Mesenchymal stem cell (in vitro differentiated cells and primary cell): ENCODE data around the gene CAMTA1.
A peak's percentile ranks its signal among the peaks of the same experiment; 100 is the strongest.

Experiments
- DNase-seq: peaks from one replicate; pipeline ENCODE4 v3.0.0-alpha.2; 2013
- H2AFZ ChIP-seq: one replicate; pipeline ENCODE4 v1.6.1; 2013; ENCODE audit warnings: low read depth, mild to moderate bottlenecking, control low read depth, inconsistent platforms, low read length, moderate library complexity
- H2AK5ac ChIP-seq: 2 replicates; pipeline ENCODE4 v1.6.1; 2013; ENCODE audit warnings: low read length, moderate library complexity, mild to moderate bottlenecking, inconsistent platforms; ENCODE audit not compliant: severe bottlenecking
- H2BK120ac ChIP-seq: one replicate; pipeline ENCODE4 v1.6.1; 2013; ENCODE audit warnings: low read depth, mild to moderate bottlenecking, inconsistent platforms, low read length, moderate library complexity
- H2BK12ac ChIP-seq, 2 experiments: one replicate each; pipeline ENCODE4 v1.6.1; 2013; ENCODE audit warnings: inconsistent platforms in 2 of 2, low read length in 2 of 2, mild to moderate bottlenecking in 2 of 2, moderate library complexity in 2 of 2, control low read depth in 1 of 2
- H2BK15ac ChIP-seq: one replicate; pipeline ENCODE4 v1.6.1; 2013; ENCODE audit warnings: mild to moderate bottlenecking, low read depth, inconsistent platforms; ENCODE audit not compliant: poor library complexity, severe bottlenecking
- H2BK5ac ChIP-seq: 2 replicates; pipeline ENCODE4 v1.6.1; 2013; ENCODE audit warnings: low read depth, mild to moderate bottlenecking, low read length, control low read depth, inconsistent platforms; ENCODE audit not compliant: poor library complexity, severe bottlenecking
- H3K14ac ChIP-seq, 2 experiments: one replicate each; pipeline ENCODE4 v1.6.1; 2013; ENCODE audit warnings: inconsistent platforms in 2 of 2, low read length in 2 of 2, control low read depth in 1 of 2, mild to moderate bottlenecking in 1 of 2, moderate library complexity in 1 of 2
- H3K18ac ChIP-seq, 2 experiments: one replicate each; pipeline ENCODE4 v1.6.1; 2013; ENCODE audit warnings: inconsistent platforms in 2 of 2, low read length in 2 of 2, control low read depth in 1 of 2, low read depth in 1 of 2, mild to moderate bottlenecking in 1 of 2
- H3K23ac ChIP-seq, 2 experiments: one replicate each; pipeline ENCODE4 v1.6.1; 2013; ENCODE audit warnings: inconsistent platforms in 2 of 2, low read length in 2 of 2, mild to moderate bottlenecking in 2 of 2, moderate library complexity in 2 of 2, control low read depth in 1 of 2
- H3K27ac ChIP-seq: 2 replicates; pipeline ENCODE4 v1.5.1; 2013; ENCODE audit warnings: mild to moderate bottlenecking, moderate library complexity, low read length, control low read depth, inconsistent platforms; ENCODE audit not compliant: poor library complexity, severe bottlenecking
- H3K27me3 ChIP-seq, 2 experiments: 2 replicates each; pipeline versions ENCODE4 v1.6.1 to v1.7.0; 2013; ENCODE audit warnings: low read length in 2 of 2, mild to moderate bottlenecking in 2 of 2, moderate library complexity in 2 of 2, control low read depth in 1 of 2, inconsistent platforms in 1 of 2; ENCODE audit not compliant: control insufficient read depth in 1 of 2, insufficient read depth in 1 of 2
- H3K36me3 ChIP-seq, 2 experiments: 2 replicates each; pipeline versions ENCODE4 v1.6.1 to v1.7.0; 2013; ENCODE audit warnings: low read length in 2 of 2, control low read depth in 1 of 2, inconsistent platforms in 1 of 2, low read depth in 1 of 2, mild to moderate bottlenecking in 1 of 2; ENCODE audit not compliant: insufficient read depth in 2 of 2, control insufficient read depth in 1 of 2
- H3K4ac ChIP-seq, 2 experiments: one replicate each; pipeline ENCODE4 v1.6.1; 2013; ENCODE audit warnings: inconsistent platforms in 2 of 2, low read length in 2 of 2, mild to moderate bottlenecking in 2 of 2, moderate library complexity in 2 of 2, control low read depth in 1 of 2, low read depth in 1 of 2
- H3K4me1 ChIP-seq: 2 replicates; pipeline ENCODE4 v1.6.1; 2013; ENCODE audit warnings: low read depth, low read length, control low read depth; ENCODE audit not compliant: control insufficient read depth, insufficient read depth
- H3K4me2 ChIP-seq: 2 replicates; pipeline ENCODE4 v1.6.1; 2013; ENCODE audit warnings: low read length, mild to moderate bottlenecking, inconsistent platforms; ENCODE audit not compliant: poor library complexity, severe bottlenecking
- H3K4me3 ChIP-seq, 2 experiments: 2 replicates each; pipeline versions ENCODE4 v1.5.1 to v1.7.0; 2013; ENCODE audit warnings: low read length in 2 of 2, mild to moderate bottlenecking in 2 of 2, control low read depth in 1 of 2, low read depth in 1 of 2; ENCODE audit not compliant: insufficient read depth in 1 of 2
- H3K79me1 ChIP-seq: replicated peaks from 2 replicates; pipeline ENCODE4 v1.6.1; 2013; ENCODE audit warnings: mild to moderate bottlenecking, control low read depth, low read length, inconsistent platforms; ENCODE audit not compliant: poor library complexity, severe bottlenecking
- H3K9ac ChIP-seq: 2 replicates; pipeline ENCODE4 v1.7.0; 2013; ENCODE audit warnings: mild to moderate bottlenecking, low read length, moderate library complexity
- H3K9me3 ChIP-seq: 2 replicates; pipeline ENCODE4 v1.7.0; 2013; ENCODE audit warnings: mild to moderate bottlenecking, low read length; ENCODE audit not compliant: control insufficient read depth
- H4K8ac ChIP-seq: one replicate; pipeline ENCODE4 v1.6.1; 2013; ENCODE audit warnings: inconsistent platforms, mild to moderate bottlenecking, low read length, moderate library complexity
- H4K91ac ChIP-seq: one replicate; pipeline ENCODE4 v1.6.1; 2013; ENCODE audit warnings: mild to moderate bottlenecking, low read length, inconsistent platforms
- WGBS: methylation state at CpG from one replicate; pipeline ENCODE4 v1.1.7; 2013; ENCODE audit warnings: mixed read lengths; 5-methylcytosine and 5-hydroxymethylcytosine counted together

Gene CAMTA1

GRCh38 chr1:7495962-7496361, 710.7 kb downstream of the CAMTA1 start:
- Histone ChIP-seq H3K4me3 (no peak overlapping the region), H3K27ac (no peak overlapping the region), H3K79me1 (no peaks in the 10 kb centered on the region), H2AK5ac (no peak overlapping the region), H3K36me3 (no peaks in the 10 kb centered on the region), H3K27me3 (peaks cover 0 to 15% of the 10 kb centered on the region in 2 experiments), H2BK5ac (no peak overlapping the region), H3K4ac (no peak overlapping the region), H3K14ac (no peak overlapping the region), H2BK12ac (no peak overlapping the region), H2AFZ (no peak overlapping the region), H3K23ac (no peak overlapping the region), H3K4me1 (peaks cover 10% of the 10 kb centered on the region), H3K18ac (no peak overlapping the region), H2BK120ac (no peak overlapping the region), H4K91ac (peak overlapping the region; percentile 20), H3K4me2 (no peak overlapping the region), H2BK15ac (no peak overlapping the region), H4K8ac (no peak overlapping the region), H3K9me3 (no peaks in the 10 kb centered on the region), H3K9ac (no peak overlapping the region)
- 79% methylated on average over 11 of the region's 11 CpGs for WGBS
- no peak for DNase-seq

- Histone ChIP-seq H3K9ac (no peak overlapping the region), H3K36me3 (no peaks in the 10 kb centered on the region), H3K4me3 (no peak overlapping the region), H3K4ac (no peak overlapping the region), H3K4me1 (peaks cover 11% of the 10 kb centered on the region), H3K79me1 (no peaks in the 10 kb centered on the region), H3K4me2 (no peak overlapping the region), H2BK15ac (no peak overlapping the region), H2BK5ac (no peak overlapping the region), H4K91ac (no peak overlapping the region), H3K14ac (no peak overlapping the region), H3K27ac (no peak overlapping the region), H2AFZ (no peak overlapping the region), H3K18ac (no peak overlapping the region), H2BK12ac (no peak overlapping the region), H3K23ac (no peak overlapping the region), H3K9me3 (no peaks in the 10 kb centered on the region), H2AK5ac (no peak overlapping the region), H4K8ac (no peak overlapping the region), H3K27me3 (peaks cover 0 to 22% of the 10 kb centered on the region in 2 experiments), H2BK120ac (no peak overlapping the region)
- 80% methylated on average over 12 of the region's 12 CpGs for WGBS
- no peak for DNase-seq
Measured at GRCh38 chr1:7497107-7497637, 711.9 kb downstream of the CAMTA1 start.

GRCh38 chr1:7500381-7501083, 715.3 kb downstream of the CAMTA1 start:
- WGBS = 90% methylated on average over 22 of the region's 22 CpGs
- no peak overlapping the region for H2AFZ ChIP-seq
- no peak overlapping the region for H3K9ac ChIP-seq
- H3K79me1 ChIP-seq = no peaks in the 10 kb centered on the region
- H3K18ac ChIP-seq = no peak overlapping the region
- H2AK5ac ChIP-seq = no peak overlapping the region
- no peaks in the 10 kb centered on the region for H3K36me3 ChIP-seq
- peak overlapping the region in 1 of 2 experiments; percentile 44 for H3K14ac ChIP-seq
- H2BK12ac ChIP-seq = no peak overlapping the region
- no peak overlapping the region for H3K4ac ChIP-seq
- no peak overlapping the region for H4K91ac ChIP-seq
- H3K23ac ChIP-seq = no peak overlapping the region
- H3K4me3 ChIP-seq = no peak overlapping the region
- H3K4me1 ChIP-seq = peaks cover 11% of the 10 kb centered on the region
- H4K8ac ChIP-seq = no peak overlapping the region
- H2BK120ac ChIP-seq = no peak overlapping the region
- H3K9me3 ChIP-seq = no peaks in the 10 kb centered on the region
- no peak overlapping the region for H3K27ac ChIP-seq
- H3K27me3 ChIP-seq = peaks cover 0 to 10% of the 10 kb centered on the region in 2 experiments
- DNase-seq = no peak
- H3K4me2 ChIP-seq = no peak overlapping the region
- no peak overlapping the region for H2BK15ac ChIP-seq
- no peak overlapping the region for H2BK5ac ChIP-seq

DNA sequence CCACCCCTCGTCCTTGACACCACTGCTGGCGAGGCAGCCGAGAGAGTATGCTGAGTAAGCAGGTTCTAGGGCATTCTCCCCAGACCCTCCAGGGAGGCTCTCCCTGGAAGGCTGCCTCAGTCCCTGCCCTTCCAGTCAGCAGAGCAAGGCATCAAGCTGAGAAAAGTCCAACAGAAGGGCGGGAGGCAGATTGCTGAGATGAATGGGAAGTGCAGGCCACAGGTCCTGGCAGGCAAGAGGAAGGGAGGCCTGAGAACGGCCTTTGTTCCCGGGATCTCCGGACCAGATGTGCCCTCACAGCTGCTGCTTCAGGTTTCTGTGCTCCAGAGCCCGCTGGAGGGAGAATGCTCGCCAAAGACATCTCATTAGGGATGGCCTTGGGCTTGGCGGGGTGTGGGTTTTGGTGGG, 715.8 kb downstream of the CAMTA1 start:
- Histone ChIP-seq H4K91ac (no peak overlapping the region), H3K4me3 (no peak overlapping the region), H3K4me2 (no peak overlapping the region), H3K18ac (no peak overlapping the region), H3K4me1 (peaks cover 7% of the 10 kb centered on the region), H2BK120ac (no peak overlapping the region), H2BK15ac (no peak overlapping the region), H2BK5ac (no peak overlapping the region), H3K27me3 (peaks cover 0 to 10% of the 10 kb centered on the region in 2 experiments), H3K4ac (no peak overlapping the region), H2AFZ (no peak overlapping the region), H4K8ac (no peak overlapping the region), H3K9ac (no peak overlapping the region), H3K14ac (peak overlapping the region in 1 of 2 experiments; percentile 44), H2BK12ac (no peak overlapping the region), H3K27ac (no peak overlapping the region), H3K36me3 (no peaks in the 10 kb centered on the region), H3K9me3 (no peaks in the 10 kb centered on the region), H2AK5ac (no peak overlapping the region), H3K23ac (no peak overlapping the region), H3K79me1 (no peaks in the 10 kb centered on the region)
- WGBS = 62% methylated on average over 10 of the region's 10 CpGs
- no peak for DNase-seq
